ENCODE results near the gene LIME1. TPM values are rescaled to one million over a fixed set of nuclear protein-coding genes. Genes with fewer than 3 reads are reported as not detected.
A peak's percentile ranks its signal among the peaks of the same experiment; 100 is the strongest.

LIME1 gene
- total RNA-seq, 1 donor from 2014 or later = 8.1 TPM

GRCh38 chr20:63701329-63702035, 35.0 kb upstream of the LIME1 start:
- peaks cover 6% of the 10 kb centered on the region for H3K4me1 Mint-ChIP-seq (ENCODE audit: unreplicated experiment)
- peaks cover 14% of the 10 kb centered on the region for H3K36me3 Mint-ChIP-seq (ENCODE audit: low read depth, unreplicated experiment)
- TF ChIP-seq, protein P1, sequence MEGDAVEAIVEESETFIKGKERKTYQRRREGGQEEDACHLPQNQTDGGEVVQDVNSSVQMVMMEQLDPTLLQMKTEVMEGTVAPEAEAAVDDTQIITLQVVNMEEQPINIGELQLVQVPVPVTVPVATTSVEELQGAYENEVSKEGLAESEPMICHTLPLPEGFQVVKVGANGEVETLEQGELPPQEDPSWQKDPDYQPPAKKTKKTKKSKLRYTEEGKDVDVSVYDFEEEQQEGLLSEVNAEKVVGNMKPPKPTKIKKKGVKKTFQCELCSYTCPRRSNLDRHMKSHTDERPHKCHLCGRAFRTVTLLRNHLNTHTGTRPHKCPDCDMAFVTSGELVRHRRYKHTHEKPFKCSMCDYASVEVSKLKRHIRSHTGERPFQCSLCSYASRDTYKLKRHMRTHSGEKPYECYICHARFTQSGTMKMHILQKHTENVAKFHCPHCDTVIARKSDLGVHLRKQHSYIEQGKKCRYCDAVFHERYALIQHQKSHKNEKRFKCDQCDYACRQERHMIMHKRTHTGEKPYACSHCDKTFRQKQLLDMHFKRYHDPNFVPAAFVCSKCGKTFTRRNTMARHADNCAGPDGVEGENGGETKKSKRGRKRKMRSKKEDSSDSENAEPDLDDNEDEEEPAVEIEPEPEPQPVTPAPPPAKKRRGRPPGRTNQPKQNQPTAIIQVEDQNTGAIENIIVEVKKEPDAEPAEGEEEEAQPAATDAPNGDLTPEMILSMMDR (IDR thresholded peaks at IDR 0.05; ENCODE audit: unreplicated experiment) = no peak
- no peak for DNase-seq (ENCODE audit: low spot score)
- no peak overlapping the region for H3K27ac Mint-ChIP-seq (ENCODE audit: unreplicated experiment)
- H3K9me3 Mint-ChIP-seq (ENCODE audit: unreplicated experiment) = no peaks in the 10 kb centered on the region
- no peak overlapping the region for H3K4me3 Mint-ChIP-seq (ENCODE audit: unreplicated experiment)
- H3K27me3 Mint-ChIP-seq (ENCODE audit: unreplicated experiment) = peaks cover 15% of the 10 kb centered on the region

GRCh38 chr20:63702036-63702665, 34.3 kb upstream of the LIME1 start:
- TF ChIP-seq, protein P1 (IDR thresholded peaks at IDR 0.05; ENCODE audit: unreplicated experiment) = no peak
- no peak for DNase-seq (ENCODE audit: low spot score)
- Mint-ChIP-seq H3K27me3 (ENCODE audit: unreplicated experiment) (peaks cover 18% of the 10 kb centered on the region), H3K9me3 (ENCODE audit: unreplicated experiment) (no peaks in the 10 kb centered on the region), H3K36me3 (ENCODE audit: low read depth, unreplicated experiment) (peaks cover 19% of the 10 kb centered on the region), H3K4me1 (ENCODE audit: unreplicated experiment) (peaks cover 11% of the 10 kb centered on the region), H3K4me3 (ENCODE audit: unreplicated experiment) (no peak overlapping the region), H3K27ac (ENCODE audit: unreplicated experiment) (peak overlapping the region; percentile 64)

- DNase-seq (ENCODE audit: low spot score) = no peak
- Mint-ChIP-seq H3K27me3 (ENCODE audit: unreplicated experiment) (peaks cover 16% of the 10 kb centered on the region), H3K27ac (ENCODE audit: unreplicated experiment) (peak overlapping the region; percentile 42), H3K9me3 (ENCODE audit: unreplicated experiment) (no peaks in the 10 kb centered on the region), H3K4me3 (ENCODE audit: unreplicated experiment) (no peak overlapping the region), H3K4me1 (ENCODE audit: unreplicated experiment) (peaks cover 7% of the 10 kb centered on the region), H3K36me3 (ENCODE audit: low read depth, unreplicated experiment) (peaks cover 19% of the 10 kb centered on the region)
- TF ChIP-seq, protein P1 (IDR thresholded peaks at IDR 0.05; ENCODE audit: unreplicated experiment) = no peak
Observed at GRCh38 chr20:63702751-63703470, 33.6 kb upstream of the LIME1 start.

DNA sequence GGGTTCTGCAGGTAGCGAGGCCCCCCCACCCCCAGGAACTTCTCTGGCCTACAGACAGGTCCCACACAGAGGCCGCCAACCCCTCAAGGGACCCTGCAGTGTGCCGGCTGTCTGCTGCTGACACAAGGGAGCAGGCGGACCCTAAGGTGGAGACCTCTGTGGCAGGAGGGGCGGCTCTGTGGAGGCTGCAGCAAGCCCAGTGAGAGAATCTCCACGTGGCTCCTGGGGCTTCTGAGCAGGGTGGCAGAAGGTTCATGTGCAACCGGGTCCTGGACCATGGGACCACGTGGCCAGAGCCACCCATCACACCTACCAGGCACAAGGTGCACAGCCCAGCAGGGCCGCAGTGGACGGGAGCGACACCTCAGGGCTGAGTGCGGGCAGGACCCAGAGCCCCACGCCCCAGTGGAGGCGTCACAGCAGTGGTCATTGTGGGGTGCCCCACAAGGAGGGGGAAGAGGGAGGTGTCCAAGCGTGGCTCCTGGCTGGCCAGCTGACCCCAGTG, 32.9 kb upstream of the LIME1 start:
- H3K9me3 Mint-ChIP-seq (ENCODE audit: unreplicated experiment) = no peaks in the 10 kb centered on the region
- TF ChIP-seq, protein P1 (IDR thresholded peaks at IDR 0.05; ENCODE audit: unreplicated experiment) = no peak
- H3K27ac Mint-ChIP-seq (ENCODE audit: unreplicated experiment) = no peak overlapping the region
- H3K4me3 Mint-ChIP-seq (ENCODE audit: unreplicated experiment) = no peak overlapping the region
- peaks cover 16% of the 10 kb centered on the region for H3K27me3 Mint-ChIP-seq (ENCODE audit: unreplicated experiment)
- DNase-seq (ENCODE audit: low spot score) = no peak
- H3K4me1 Mint-ChIP-seq (ENCODE audit: unreplicated experiment) = peaks cover 9% of the 10 kb centered on the region
- H3K36me3 Mint-ChIP-seq (ENCODE audit: low read depth, unreplicated experiment) = peaks cover 19% of the 10 kb centered on the region

Data from endothelial cell (in vitro differentiated cells).